HG02588 (cell line): ENCODE measurements around the gene GFM1.
"Not testable (repeated sequence)": the region's sequence is repeated elsewhere in the genome, so short reads cannot be mapped to it uniquely, and the experiment has no call there.

Source experiments
- ATAC-seq: cut with Tn5 transposase; IDR thresholded peaks from one replicate; pipeline ENCODE4 v1.9.1; 2021; ENCODE audit warnings: mild to moderate bottlenecking, moderate library complexity; ENCODE audit not compliant: unreplicated experiment

GFM1 gene

DNA sequence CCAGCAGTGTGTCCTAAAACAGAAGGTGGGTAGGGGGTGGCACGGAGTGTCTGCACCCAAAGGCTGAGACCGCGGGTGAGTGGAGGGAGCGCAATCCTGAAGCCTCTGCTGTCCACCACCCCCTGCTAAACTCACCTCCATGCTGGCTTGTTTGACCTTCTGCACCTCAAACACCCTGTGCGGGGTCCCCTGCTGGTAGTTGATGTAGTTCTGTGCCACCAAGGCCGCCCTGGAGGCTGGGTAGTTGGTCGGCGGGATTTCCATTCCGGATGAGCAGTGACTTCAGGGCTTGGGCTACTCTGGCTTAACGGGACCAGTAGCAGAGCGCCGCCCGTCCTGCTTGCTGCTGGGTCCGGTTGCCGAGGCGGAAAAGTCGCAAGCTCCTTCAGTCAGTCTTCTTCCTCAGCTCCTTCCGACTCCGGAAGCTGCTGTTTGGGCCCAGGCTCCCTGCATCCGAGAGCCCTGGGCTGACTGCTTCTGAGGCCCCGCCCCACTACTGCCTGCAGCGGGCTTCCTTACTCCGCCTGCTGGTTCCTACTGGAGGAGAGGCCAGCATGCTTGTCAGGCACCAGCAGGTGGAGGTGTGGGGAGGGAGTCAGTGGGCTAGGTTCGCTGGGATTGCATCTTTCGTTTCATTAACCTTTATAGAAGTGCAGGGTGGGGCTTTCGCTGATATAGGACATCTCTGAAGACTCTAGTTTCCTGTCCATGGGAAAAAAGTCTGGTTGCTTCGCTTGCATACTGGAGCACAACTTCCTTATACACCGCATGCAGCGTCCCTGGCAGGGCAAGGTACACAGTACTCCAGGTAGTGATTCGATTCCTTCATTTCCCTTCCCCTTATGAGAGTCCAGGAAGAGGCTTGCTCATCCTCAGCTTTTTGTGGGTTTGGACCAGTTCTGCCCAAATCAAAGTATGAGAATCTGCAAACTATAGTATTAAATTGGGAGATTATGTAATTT is 28.2 kb downstream of the GFM1 start, which contains the start of gene LXN:
LXN (minus strand) TSS at position 434 of the 962 bp plus-strand sequence; CDS start at position 264, 170 bp downstream.
- ATAC-seq = peak; percentile 100

DNA sequence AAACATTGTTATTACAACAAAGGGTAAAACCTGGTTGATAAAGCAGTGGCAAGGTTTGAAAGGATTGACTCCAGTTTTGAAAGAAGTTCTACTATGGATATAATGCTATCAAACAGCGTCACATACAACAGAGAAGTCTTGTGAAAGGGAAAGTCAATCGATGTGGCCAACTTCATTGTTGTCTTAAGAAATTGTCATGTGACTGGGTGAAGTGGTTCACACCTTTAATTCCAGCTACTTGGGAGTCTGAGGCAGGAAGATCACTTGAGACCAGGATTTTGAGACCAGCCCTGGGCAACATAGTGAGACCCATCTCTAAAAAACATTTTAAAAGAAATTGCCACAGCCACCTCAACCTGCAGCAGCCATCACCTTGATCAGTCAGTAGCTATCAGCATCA is 34.4 kb downstream of the GFM1 start:
- no peak for ATAC-seq

DNA sequence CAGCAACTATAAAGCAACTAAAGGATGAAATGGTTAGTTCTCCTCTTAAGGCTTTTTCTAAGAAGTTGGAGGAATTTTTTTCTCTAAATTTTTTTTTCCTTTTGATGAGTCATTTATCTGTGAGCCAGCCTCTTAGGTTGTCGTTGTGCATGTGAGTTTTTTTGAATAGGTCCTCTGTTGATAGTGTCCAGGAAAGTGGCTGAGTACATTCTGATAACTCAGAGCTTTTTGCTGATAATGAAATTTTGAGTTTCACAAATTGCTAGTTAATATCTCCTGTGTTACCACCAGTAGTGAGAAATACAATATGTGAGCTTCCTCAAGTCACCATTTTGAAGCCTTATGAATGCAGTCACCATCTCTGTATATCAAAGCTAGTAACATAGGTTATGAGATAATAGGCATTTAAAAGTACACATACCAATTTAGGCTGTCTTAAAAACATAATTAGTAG is 35.2 kb downstream of the GFM1 start:
- ATAC-seq = no peak

DNA sequence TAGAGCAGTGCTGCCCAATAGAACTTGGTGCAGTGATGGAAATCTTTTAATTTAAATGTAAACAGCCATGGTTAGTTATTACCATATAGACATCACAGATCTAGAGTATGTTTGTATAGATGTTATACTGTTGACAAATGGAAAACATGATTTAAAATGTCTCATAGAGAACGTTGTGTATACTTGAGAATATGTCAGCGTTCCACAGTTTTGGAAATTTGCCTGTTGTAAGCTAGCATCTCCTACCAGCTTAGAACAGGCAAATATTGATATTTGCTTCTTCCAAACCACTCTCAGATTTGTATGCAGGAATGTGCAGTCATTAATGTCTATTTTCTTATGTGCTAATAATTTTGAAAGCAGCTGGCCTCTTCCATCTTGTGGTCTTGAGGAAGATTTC is 36.5 kb downstream of the GFM1 start:
- no peak for ATAC-seq

DNA sequence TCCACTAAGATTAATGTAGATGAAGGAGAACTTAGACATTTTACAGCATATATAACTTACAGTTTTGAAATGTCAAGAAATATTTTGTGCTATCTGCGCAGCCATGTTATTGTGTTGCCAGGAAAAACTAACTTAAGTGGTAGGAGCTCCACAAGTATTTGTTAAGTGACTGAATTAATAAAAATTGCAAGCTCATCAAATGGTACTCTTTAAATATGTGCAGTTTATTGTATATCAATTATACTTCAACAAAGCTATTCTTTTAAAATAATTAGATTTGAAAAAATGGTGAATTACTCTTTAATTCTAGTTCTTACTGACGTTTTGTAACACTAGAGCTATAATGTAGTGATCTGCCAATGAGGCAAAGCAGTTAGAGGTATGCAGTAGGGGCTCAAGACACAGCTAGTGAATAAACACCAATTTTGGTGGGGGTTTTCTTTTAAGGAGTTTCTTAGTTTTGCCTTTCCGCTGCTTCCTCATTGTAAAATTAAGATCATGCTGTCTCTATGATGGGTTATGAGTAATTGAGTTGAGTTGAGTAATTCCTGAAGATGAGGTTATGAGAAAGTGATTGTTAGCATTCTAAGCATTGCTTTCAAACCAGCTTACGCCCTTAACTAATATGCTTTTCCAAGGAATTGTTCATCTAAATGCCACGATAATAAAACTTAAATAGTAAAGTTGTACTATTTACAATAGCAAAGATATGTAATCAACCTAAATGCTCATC is 39.1 kb downstream of the GFM1 start:
- ATAC-seq = no peak

DNA sequence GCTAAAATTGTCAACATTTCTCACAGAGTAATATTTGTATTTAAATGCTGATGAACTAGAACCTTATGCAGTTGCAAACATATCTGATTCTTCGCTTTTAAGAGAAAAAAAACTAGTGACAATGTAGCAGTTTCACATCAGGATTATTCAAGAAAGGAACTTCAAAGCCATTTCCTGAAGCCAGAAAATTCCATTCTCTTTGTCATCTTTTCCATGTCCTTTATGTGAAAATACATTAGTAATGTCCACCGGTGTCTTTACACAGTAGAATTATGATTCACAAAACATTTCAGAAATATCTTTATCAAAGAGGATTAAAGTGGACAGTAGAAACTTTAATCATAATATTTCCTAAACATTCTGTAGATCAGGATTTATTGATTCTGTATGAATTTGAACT is 40.8 kb downstream of the GFM1 start:
- no peak for ATAC-seq

DNA sequence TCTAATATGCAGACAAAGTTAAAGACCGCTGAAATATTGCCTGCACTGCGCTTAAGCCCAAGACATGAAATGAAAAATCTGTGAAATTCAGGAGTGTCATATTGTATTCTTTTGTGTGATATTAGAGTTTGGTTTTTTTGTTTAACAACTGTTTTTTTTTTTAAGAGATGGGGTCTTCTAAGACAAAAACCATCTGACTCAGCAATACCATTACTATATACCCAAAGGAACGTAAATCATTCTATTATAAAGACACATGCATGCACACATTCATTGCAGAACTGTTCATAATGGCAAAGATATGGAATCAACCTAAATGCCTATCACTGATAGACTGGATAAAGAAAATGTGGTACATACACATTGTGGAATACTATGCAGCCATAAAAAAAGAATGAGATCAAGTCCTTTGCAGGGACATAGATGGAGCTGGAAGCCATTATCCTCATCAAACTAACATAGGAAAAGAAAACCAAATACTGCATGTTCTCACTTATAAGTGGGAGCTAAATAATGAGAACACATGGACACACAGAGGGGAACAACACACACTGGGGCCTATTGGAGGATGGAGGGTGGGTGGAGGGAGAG is 49.6 kb downstream of the GFM1 start:
- ATAC-seq = not testable (repeated sequence)

DNA sequence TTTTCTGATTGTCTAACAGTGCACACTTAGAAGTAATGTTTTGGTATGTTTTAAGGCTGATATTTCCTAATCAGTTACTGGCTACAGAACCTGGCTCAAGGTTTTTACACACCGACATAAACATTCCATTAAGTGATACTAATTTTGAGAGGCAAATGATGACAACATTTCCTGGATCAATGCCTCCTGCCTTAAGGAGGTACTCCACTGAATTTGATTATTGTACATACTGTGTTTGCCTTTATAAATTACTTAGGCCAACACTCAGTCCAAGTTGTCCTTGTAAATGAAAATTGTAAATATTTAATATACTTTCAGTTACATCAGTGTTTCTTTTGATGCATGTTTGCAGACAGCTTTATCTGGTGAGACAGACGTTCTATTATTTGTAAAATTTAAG is 52.3 kb downstream of the GFM1 start:
- ATAC-seq = no peak

DNA sequence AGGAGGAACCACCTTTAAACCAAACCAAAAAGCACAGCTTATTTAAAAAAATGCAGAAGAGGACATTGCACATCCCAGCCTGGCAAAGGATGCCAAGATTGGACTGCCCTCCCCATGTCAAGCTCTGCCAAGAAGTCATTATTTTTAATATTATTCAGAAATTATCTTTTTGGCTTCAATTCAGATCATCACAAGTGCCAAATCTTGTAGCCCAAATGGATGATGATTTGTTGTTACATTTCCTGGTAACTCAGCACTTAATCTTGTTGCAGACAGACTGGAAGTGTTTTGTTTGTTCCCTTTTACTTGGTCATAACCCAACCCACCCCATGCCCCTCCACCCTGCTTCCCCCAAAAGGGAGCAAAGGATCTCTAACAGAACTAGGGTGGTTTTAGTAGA is 56.2 kb downstream of the GFM1 start:
- no peak for ATAC-seq

DNA sequence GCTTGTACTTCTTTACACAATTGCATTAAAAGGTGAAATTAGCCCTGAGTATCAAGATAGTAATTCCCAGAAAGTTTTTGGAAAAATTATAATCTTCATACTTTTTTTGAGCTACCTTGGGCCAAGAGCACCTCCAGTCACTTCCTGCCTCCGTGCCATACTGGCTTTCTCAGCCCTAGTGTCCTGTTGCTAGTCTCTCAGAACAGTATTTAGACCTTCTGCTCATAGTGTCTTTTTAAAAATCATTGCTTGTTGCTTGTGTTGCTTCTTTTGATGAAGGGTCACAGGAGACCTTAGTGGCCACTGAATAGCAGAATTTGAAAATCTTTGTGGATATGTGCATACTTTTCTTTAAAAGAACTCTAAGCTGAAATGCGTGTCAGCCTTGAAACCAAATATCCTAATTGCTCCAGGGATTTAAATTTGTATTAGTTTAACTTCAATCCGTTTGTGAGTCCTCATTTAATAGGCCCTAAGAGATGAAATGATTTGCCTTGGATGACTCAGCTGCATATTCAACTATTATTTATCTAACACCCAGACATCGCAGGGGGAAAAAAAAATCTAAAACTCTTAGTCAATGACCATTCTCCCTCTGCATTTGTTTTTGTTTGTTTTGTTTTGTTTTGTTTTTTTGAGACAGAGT is 57.2 kb downstream of the GFM1 start:
- ATAC-seq = no peak

DNA sequence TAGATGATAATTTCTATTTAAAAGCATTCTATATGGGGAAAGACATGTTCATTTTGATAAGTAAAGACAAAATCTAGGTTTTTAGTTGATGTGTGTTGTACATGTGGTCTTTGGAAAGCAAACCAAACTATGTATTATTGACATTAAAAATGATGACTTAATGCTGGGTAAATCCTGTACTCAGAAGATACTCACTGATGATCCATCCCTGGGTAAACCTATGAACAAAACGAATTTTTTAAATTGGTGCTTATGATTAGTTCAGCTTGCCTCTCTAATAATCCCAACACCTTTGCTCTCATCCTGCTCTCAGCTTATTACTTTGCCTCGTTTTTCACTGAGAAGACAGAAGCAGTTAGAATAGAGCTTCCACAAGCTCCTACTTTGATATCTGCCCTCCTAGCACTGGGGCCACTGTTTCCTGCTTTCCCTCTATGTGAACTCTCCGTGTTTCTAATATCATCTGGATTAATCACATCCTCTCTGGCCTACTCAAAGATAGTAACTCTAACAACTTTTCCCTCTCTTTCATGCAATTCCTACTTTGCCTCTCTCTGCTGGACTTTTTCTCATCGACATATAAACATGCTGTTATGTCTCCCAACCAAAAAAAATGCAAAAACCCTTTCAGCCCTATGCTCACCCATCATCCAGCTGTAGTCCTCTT is 58.6 kb downstream of the GFM1 start:
- ATAC-seq = no peak

DNA sequence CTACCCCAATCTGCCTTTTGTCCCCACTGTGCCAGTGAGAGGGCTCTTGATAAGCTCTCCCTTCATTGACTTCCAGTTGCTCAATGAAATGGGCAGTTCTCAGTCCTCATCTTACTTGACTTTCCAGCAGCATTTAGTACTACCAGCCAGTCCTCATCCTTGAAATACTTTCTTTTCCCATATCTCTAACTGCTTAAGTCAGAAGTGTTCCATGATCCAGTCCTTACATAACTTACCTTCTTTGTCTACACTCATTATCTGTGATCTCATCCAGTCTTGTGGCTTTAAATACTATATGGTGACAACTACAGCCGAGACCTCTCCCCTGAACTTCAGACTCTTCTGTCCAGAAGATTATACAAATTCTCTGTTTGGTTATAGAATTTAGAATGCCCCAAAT is 59.2 kb downstream of the GFM1 start:
- ATAC-seq = no peak

DNA sequence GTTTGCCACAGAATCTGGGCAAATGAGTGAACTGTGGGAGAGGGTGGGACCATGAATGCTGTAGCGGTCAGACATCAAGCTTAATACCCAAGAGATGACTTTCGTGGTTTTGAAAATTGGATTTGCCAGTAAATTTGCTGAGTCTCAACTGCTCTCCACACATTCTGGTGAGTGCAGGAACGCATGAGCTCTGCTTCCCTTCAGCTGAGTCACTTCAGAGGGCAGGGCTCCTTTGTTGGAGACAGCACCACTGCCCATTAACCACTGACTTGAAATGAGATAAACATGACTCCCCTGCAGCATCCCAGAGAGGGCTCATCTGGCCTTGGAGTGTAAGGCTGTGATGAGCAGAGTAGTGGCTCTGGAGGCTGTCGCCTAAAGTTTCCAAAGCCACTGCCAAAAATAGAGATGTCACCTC is 65.3 kb downstream of the GFM1 start:
- no peak for ATAC-seq

DNA sequence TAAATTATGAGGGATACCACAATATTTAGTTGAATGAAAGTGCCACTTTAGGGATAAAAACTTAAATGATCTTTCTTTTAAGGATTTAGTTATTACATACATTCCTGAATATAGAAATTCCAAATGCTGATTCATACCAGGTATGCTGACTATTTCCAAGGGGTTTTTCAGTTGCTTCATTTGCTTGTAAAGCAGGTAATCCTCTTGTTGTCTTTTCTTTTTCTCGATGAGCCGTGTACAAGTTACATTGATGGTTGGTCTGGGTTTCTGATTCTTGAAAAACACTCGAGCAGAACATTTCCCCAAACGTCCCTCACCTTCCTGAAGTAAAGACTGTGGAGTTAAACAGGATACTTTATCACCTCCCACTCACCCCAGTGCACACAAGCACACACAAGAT is 66.3 kb downstream of the GFM1 start:
- ATAC-seq = no peak

DNA sequence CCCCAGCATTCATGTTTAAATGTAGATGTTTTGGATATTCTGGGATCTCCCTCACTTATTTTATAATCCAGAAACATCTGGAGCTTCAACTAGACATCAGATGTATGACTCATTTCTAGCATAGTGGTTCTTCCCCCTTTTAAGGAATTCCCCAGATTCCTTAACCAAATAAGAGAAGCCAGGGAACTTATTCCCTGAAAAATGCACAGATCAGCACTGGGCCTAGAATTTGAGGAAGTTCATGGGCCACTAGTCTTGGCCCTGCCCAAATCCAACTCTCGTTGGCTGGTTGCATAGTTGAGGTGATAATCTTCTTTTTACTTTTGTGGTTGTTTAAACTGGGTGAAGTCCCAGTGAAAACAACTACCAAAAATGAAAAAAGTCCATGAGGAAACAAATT is 67.6 kb downstream of the GFM1 start:
- ATAC-seq = peak; percentile 38

DNA sequence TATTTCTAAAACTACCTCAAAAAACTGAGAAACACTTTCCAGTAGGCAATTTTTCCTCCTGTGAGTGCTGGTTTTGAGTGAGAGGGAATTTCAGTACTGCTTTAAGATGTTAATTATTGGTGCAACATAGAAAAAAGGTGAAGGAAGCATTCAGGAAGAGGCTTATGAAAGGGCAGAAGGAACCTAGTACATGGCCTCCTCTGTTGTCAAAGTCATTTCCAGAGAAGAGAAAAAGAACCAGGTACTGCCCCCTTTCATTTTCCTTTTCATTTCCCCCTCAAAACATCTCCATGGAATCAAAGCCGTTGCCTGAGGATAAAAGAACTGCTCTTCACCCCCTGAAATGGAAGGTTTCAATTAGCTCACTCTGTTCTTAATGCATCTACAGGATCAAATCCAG is 68.1 kb downstream of the GFM1 start:
- ATAC-seq = peak; percentile 40

DNA sequence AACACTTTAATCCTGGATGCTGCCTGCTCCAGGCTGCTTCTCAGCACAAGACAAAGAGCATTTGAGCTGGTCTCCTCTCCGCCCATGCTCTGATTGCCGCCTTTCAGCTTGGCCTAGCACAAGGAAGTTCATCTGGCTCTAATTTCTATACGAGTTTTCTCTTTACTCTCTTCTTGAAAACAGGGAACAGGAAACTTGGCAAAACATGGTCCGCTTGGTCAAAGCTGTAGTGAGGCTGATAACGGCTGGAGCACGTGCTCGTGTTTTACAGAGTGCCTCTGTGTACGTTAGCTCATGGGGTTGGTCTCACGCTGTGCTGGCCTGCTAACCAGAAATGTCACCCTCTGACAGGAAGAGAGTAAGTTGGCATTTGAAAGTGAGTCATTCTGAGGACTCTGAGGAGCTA is 68.8 kb downstream of the GFM1 start:
- ATAC-seq = no peak

DNA sequence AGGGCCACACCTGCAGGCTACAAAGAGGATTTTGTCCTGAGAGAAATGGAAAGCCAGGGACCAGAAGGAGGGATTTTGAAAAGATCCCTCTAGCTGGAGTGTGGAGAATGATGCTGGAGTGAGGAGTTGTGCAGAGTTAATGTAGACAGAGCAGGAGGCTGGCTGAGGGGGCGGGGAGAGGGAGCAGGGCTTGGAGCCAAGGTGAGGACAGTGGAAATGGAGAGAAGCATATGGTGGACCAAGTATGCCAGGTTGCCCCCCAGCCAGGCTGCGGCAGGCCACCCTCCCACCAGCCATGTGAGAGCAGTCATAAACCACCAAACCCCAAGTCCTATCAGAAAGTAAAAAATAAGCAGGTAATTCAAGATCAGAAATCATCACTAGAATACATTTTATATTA is 73.2 kb downstream of the GFM1 start:
- ATAC-seq = no peak

DNA sequence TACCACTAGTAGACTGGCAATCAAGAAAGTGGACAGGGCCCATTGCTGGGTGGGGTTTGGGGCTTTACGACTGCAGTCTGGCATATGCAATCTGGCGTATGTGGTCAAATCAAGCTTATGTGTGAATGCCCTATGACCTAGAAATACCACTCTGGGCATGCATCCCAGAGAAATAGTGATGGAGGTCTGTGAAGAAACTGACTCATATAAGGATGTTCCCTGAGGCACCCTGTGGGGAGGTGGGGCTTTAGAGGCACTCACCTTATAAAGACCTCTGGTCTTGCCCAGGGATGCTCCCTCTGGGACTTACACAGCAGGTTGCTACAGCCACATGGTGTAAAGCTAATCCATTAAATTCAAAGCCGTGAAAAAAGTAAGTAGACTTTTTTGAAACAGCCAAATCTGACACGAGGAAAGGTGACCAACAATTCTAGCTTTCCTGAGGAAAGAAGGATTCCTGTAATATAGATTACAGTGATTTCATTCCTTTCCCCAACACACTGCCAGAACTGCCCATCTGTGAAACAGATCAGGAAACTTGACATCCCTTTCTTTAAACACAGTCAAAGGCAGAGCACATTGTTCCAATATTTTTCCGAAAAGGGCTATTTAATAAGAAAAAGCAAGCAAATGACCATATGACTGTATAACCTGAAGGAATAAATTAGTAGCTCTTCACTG is 74.3 kb downstream of the GFM1 start:
- no peak for ATAC-seq

DNA sequence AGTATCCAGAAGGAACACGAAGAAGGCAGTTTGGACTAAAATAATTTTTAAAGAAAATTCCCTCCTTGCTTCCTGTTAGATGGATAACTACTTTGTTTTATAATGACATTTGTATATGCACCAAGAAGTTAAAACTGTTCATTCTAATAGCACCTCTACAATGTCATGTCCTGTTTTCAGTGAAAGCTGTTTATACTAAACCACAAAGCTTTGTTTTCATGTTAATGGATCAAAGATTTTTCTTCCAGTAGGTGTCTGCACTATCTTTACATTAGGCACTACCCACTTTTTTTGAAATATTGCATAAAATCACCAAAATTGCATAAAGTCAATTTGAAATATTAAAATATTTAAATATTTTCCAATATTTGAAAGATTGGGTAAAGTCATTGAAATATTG is 77.8 kb downstream of the GFM1 start:
- ATAC-seq = no peak
